Renal pelvis (tissue), 4 donors: ENCODE measurements around the gene PMPCA. TPM values are rescaled to one million over a fixed set of nuclear protein-coding genes. Genes with fewer than 3 reads are reported as not detected.

Experiments used
- DNase-seq: peaks from one replicate; pipeline ENCODE4 v3.0.0-alpha.2; 2013
- polyA plus RNA-seq, 3 donors: library from polyadenylated mRNA; unstranded; fragments of 120-200 nt; gene quantifications; one replicate each; pipeline ENCODE4 v1.2.1, GENCODE V29; 2013; ENCODE audit not compliant: insufficient read length in 3 of 3

The PMPCA gene
- polyA plus RNA-seq, 3 donors: 57.9 to 76.6 (median 60.2) TPM

GRCh38 chr9:136370687-136371532, 39.5 kb upstream of the PMPCA start:
- DNase-seq: no peak

- DNase-seq: no peak
These were observed 39.0 kb upstream of the PMPCA start for GRCh38 chr9:136371533-136371880.

- DNase-seq: no peak
These were observed 38.5 kb upstream of the PMPCA start for GRCh38 chr9:136372006-136372405.

- peak; percentile 62 for DNase-seq
These were observed 37.7 kb upstream of the PMPCA start for GRCh38 chr9:136372561-136373299.

- no peak for DNase-seq
These were observed 36.9 kb upstream of the PMPCA start, which contains the start of gene CARD9 for GRCh38 chr9:136373300-136374182. Gene CARD9 (minus strand): TSS chr9:136373669. CDS start chr9:136372078, 1,591 bp downstream.

GRCh38 chr9:136374183-136374575, 36.3 kb upstream of the PMPCA start:
- no peak for DNase-seq

- DNase-seq: no peak
These were observed 35.4 kb upstream of the PMPCA start for GRCh38 chr9:136375096-136375495.

- DNase-seq: no peak
These were observed 34.0 kb upstream of the PMPCA start for GRCh38 chr9:136376457-136376856.

GRCh38 chr9:136377341-136378169, 32.9 kb upstream of the PMPCA start:
- no peak for DNase-seq

- DNase-seq: peak; percentile 46
These were observed 32.1 kb upstream of the PMPCA start for GRCh38 chr9:136378170-136379002.

GRCh38 chr9:136379003-136379287, 31.5 kb upstream of the PMPCA start:
- DNase-seq: no peak

GRCh38 chr9:136379401-136379800, 31.1 kb upstream of the PMPCA start:
- DNase-seq: no peak

GRCh38 chr9:136379891-136380290, 30.6 kb upstream of the PMPCA start:
- no peak for DNase-seq

GRCh38 chr9:136380381-136380780, 30.1 kb upstream of the PMPCA start:
- no peak for DNase-seq

- no peak for DNase-seq
These were observed 29.1 kb upstream of the PMPCA start for GRCh38 chr9:136381311-136381710.

- DNase-seq: no peak
These were observed 28.4 kb upstream of the PMPCA start for GRCh38 chr9:136381966-136382513.

GRCh38 chr9:136383436-136383835, 27.0 kb upstream of the PMPCA start:
- no peak for DNase-seq

- no peak for DNase-seq
These were observed 25.4 kb upstream of the PMPCA start for GRCh38 chr9:136385015-136385414.

- no peak for DNase-seq
These were observed 24.4 kb upstream of the PMPCA start for GRCh38 chr9:136386018-136386417.

- DNase-seq: no peak
These were observed 23.2 kb upstream of the PMPCA start for GRCh38 chr9:136387217-136387616.
